NCI-H1105 treated with DMSO at 0.1 percent for 48 hours (cell line): ENCODE data around the gene CAP1.

Source experiments
- DNase-seq: peaks from one replicate; lab custom pipeline; 2025; lab: John Stamatoyannopoulos, UW

CAP1 gene

GRCh38 chr1:40058453-40059337 lies 18.2 kb downstream of the CAP1 start:
- no peak for DNase-seq

- no peak for DNase-seq
Observed at GRCh38 chr1:40059338-40059959, 18.9 kb downstream of the CAP1 start.

GRCh38 chr1:40059960-40060750 lies 19.6 kb downstream of the CAP1 start:
- DNase-seq, result no peak

- no peak for DNase-seq
Observed at GRCh38 chr1:40064797-40065499, 24.4 kb downstream of the CAP1 start.

GRCh38 chr1:40067023-40067422 lies 26.5 kb downstream of the CAP1 start:
- DNase-seq, result no peak

DNA sequence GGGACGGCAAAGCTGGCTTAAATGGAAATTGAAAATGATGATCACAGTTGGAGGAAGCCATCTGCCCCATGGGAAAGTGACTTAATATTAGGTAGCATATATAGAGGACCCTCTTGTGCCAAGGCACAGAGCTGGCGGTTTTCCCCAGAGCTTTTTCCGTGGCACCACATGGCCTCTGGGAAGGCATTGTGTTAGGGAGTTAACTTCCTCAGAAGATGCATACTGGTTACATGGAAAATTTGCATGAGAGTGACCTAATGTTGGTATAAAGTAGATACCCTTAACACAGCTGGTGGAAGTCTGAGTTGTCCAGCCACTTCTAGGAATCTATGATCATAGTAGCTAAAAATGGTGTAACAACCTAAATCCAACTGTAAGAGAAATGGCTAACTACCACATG lies 27.3 kb downstream of the CAP1 start:
- DNase-seq, result no peak

GRCh38 chr1:40072142-40072541 lies 31.6 kb downstream of the CAP1 start:
- no peak for DNase-seq

- no peak for DNase-seq
Observed at GRCh38 chr1:40073062-40073461, 32.5 kb downstream of the CAP1 start.

DNA sequence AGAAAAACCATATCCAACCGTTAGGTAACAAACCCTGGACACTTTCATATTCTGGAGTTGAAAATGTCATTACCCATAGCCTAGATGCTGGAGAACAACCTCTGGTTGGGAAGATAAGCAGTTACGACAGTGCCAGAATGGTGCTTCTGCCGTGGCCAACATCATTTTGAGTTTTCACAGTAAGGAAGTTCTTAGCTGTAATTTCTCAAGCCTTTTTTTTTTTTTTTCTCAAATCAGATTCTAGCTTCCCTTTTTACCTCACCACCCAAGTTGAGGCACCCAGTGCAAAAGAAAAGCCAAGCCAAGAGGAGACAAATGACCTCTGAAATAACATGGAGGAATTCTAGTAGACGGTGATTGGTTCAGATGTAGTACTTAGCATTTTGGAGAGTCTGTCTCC lies 34.7 kb downstream of the CAP1 start:
- DNase-seq, result no peak

DNA sequence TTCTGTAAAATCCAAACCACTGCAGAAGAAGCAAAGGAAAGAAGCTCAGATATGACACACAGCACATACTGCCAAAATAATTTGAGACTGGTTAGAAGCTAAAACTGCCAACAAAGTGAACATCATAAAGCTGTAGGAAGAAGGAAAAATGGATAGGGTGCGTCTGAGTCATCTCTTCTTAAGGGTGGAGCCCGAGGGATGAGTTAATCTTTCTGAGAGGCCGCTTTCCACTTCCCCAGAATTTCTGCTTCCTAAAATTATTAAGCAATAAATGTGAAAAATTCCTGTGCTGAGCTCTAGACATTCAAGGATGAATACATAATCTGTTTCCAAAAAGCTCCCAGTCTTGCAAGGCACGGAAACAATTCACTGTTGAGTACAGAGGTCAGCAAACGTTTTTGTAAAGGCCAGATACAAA lies 36.4 kb downstream of the CAP1 start:
- DNase-seq, result no peak

GRCh38 chr1:40078512-40079333 lies 38.2 kb downstream of the CAP1 start:
- DNase-seq, result peak; percentile 61

GRCh38 chr1:40079774-40080400 lies 39.4 kb downstream of the CAP1 start:
- no peak for DNase-seq

DNA sequence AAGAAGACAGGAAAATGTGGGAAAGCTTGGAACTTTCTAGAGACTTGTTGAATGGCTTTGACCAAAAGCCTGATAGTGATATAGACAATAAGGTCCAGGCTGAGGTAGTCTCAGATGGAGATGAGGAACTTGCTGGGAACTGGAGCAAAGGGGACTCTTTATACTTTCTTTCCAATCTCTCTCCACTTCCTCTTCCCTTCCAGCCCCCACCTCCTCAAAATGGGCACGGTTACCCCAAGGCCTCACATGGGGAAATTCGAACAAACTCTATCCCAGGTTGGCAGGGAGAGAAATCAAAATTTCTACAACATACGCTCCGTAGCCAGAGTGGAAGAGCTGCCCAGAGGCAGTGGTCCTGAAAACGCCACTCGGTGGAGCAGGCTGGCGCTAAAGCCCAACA lies 41.3 kb downstream of the CAP1 start:
- DNase-seq, result no peak

GRCh38 chr1:40084750-40085149 lies 44.2 kb downstream of the CAP1 start:
- peak; percentile 62 for DNase-seq

DNA sequence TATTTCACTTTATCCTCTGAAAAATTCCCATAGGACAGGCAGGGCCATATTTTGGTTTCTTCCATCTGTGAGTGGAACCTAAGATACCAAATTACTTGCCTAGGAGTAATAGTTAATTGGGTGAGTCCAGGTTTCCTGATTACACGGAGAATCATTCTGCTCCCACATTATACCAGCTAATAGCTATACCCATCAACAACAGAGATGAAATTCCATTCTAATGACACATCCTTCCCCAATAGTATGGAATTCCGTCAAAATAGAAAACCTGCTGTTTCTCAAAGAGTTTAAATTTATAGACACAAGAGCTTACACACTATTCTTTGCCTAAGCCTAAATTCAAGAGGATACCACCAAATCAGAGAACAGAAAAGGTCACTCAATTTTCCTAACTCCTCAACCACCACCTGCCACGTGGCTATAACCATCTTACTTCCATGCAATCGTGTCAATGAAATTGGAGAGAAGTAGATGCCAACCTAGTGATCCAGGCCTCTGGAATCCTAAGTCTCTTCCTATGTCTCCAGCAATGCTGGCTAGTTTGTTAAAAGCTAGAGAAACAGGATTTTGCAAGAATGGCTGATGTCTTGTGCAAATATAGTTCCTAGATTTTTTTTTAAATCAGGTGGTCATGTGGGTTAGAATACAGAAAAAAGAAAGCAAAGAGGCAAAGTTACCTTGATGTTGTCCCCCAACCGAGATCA lies 50.3 kb downstream of the CAP1 start:
- DNase-seq, result no peak

- no peak for DNase-seq
Observed at GRCh38 chr1:40092241-40092640, 51.7 kb downstream of the CAP1 start.

DNA sequence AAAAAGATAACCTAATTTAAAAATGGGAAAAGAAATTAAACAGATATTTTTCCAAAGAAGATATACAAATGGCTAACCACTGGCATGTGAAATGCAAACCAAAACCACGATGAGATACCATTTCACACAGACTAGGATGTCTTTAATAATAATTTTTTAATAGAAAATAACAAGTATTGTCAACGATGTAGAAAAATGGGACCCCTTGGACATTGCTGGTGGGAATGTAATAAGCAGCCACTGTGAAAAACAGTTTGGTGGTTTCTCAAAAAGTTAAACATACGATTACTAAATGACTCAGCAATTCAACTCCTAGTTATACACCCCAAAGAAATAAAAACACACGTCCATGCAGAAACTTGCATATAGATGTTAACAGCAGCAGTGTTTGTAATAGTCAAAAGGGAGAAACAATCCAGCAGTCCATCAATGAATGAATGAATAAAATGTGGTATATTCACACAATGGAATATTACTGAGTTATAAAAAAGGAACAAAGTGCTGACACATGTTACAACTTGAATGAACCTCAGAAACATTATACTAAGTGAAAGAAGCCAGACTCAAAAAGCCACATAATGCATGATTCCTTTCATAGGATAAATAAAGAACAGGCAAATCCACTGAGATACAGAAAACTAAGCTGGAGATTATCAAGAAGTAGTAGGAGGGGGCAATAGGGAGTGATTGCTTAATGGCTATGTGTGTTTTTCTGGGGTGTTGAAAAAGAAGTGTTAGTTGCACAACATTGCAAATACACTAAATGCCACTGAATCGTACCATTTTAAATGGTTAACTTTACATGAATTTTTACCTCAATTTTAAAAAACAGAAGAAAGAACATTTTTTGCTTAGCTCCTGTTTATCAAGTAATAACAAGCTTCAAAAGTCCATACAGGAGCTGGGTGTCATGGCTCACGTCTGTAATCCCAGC lies 52.4 kb downstream of the CAP1 start:
- no peak for DNase-seq

DNA sequence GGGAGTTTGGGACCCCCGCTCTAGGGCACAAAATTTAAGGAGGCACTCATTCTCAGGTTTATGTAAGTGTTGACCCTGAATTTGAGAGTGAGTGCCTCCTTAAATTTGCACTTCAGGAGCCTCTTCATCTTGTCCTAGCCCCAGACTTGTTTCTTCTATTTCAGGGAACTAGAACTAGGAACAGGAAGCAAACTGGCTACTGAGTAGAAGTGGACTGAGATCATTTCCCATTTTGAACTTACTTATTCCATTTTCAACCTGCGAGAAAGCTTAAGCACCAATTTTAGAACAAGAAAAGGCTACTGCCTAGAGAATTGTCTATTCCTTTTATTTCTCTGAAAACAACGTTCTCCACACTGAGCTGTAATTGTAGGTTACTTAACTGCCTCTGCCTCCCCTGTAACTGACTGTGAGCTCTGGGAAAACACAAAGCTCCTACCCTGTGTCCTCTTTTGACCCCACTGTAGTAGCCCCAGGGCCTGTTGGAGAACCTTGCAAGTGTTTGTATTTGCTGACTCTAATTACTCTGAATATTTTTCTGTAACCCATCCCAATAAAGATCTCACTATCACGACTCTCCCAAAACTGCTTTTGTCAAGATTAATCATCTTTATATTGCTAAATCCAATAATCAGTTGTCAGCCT lies 54.1 kb downstream of the CAP1 start:
- DNase-seq, result no peak
